Activated naive CD8-positive, alpha-beta T cell treated with anti-CD3 and anti-CD28 coated beads for 36 hours (primary cell): ENCODE results near the gene TBKBP1. TPM values are rescaled to one million over a fixed set of nuclear protein-coding genes. Genes with fewer than 3 reads are reported as not detected.

Experiments used
- DNase-seq: peaks from one replicate; pipeline ENCODE4 v3.0.0; 2021
- H3K27ac Mint-ChIP-seq: one replicate; pipeline ENCODE4 v1.8.0; 2022; ENCODE audit warnings: mild to moderate bottlenecking, moderate library complexity, mixed read lengths
- H3K27me3 Mint-ChIP-seq: one replicate; pipeline ENCODE4 v1.8.0; 2022; ENCODE audit warnings: mild to moderate bottlenecking, mixed read lengths
- H3K36me3 Mint-ChIP-seq: one replicate; pipeline ENCODE4 v1.8.0; 2021; ENCODE audit warnings: mild to moderate bottlenecking, mixed read lengths
- H3K4me1 Mint-ChIP-seq: one replicate; pipeline ENCODE4 v1.8.0; 2021; ENCODE audit warnings: mixed read lengths
- H3K4me3 Mint-ChIP-seq: one replicate; pipeline ENCODE4 v1.8.0; 2022; ENCODE audit warnings: mild to moderate bottlenecking, moderate library complexity, mixed read lengths
- H3K9me3 Mint-ChIP-seq: one replicate; pipeline ENCODE4 v1.8.0; 2022; ENCODE audit warnings: mixed read lengths
- total RNA-seq, 2 experiments: library from RNA; stranded (reverse); gene quantifications; one replicate each; pipeline ENCODE4 v1.2.3, GENCODE V29; 2021

The TBKBP1 gene, protein sequence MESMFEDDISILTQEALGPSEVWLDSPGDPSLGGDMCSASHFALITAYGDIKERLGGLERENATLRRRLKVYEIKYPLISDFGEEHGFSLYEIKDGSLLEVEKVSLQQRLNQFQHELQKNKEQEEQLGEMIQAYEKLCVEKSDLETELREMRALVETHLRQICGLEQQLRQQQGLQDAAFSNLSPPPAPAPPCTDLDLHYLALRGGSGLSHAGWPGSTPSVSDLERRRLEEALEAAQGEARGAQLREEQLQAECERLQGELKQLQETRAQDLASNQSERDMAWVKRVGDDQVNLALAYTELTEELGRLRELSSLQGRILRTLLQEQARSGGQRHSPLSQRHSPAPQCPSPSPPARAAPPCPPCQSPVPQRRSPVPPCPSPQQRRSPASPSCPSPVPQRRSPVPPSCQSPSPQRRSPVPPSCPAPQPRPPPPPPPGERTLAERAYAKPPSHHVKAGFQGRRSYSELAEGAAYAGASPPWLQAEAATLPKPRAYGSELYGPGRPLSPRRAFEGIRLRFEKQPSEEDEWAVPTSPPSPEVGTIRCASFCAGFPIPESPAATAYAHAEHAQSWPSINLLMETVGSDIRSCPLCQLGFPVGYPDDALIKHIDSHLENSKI
- total RNA-seq, result 10 to 100 TPM; 11.7 to 11.9 TPM

DNA sequence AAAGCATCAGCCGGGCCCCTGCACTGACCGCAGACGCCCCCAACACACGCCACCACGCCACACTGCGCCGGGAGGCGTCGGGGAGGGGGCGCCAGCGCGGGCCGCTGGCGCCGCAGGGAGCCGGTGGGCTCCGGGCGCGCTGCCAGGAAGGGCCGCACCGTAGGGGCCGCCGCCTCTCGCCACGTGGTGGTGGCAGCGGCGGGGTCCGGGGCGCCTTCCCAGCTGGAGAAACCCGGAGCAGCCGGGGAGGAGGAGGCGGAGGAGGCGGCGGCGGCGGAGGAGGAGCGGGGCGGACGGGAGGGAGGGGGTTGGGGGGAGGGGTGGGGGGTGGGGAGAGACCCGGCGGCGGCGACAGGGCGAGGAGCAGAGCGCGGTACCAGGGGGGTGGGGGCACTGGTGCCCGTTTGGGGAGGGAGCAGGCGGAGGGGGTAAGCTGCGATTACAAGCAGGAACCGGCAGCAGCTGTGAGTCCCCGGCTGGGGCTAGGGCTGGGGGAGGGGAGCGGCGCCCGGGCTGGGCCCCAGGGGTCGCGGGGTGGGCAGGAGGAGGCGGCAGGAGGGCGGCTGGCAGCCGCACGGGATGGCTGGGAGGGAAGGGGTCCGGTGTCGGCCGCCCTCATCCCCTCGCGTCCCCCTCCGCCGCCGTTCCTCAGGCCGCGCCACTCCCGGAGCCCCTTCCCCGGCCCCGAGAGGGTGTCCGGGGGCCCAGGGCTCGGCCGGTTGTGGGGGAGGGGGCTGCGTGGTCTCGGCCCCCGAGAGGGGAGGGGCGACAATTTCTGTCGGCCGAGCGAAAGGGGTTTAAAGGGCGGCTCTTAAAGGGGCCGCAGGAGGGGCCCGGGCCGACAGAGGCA lies at the start of gene TBKBP1:
Gene TBKBP1, plus strand, starts transcription at position 431 of the 850 bp plus-strand sequence. CDS start 1,952 bp downstream, outside the sequence.
- peaks cover 59% of the 10 kb centered on the region for H3K4me1 Mint-ChIP-seq
- peak within 1 kb of the TSS; percentile 84 for H3K4me3 Mint-ChIP-seq
- no peaks in the 10 kb centered on the region for H3K27me3 Mint-ChIP-seq
- peak within 1 kb of the TSS; percentile 87 for H3K27ac Mint-ChIP-seq
- peaks cover 4% of the 10 kb centered on the region for H3K36me3 Mint-ChIP-seq
- no peaks in the 10 kb centered on the region for H3K9me3 Mint-ChIP-seq
- peak; percentile 59 for DNase-seq

DNA sequence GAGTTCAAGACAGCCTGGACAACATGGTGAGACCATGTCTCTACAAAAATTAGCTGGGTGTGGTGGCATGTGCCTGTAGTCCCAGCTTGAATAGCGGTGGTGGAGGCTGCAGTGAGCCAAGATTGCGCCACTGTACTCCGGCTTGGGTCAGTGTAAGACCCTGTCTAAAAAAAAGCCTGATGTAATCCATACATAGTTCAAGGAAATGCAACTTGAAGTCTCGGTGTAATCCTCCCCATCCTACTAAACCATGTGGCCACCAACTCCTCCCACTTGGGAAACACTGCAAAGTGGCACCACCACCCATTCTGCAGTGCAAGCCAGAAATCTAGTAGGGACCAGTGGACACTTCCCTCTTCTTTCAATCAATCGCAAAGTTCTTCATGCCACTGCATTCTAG lies 49.6 kb upstream of the TBKBP1 start:
- no peaks in the 10 kb centered on the region for H3K27me3 Mint-ChIP-seq
- H3K36me3 Mint-ChIP-seq, result peaks cover 6% of the 10 kb centered on the region
- peaks cover 15% of the 10 kb centered on the region for H3K4me1 Mint-ChIP-seq
- H3K4me3 Mint-ChIP-seq, result no peak overlapping the region
- DNase-seq, result no peak
- no peak overlapping the region for H3K27ac Mint-ChIP-seq
- H3K9me3 Mint-ChIP-seq, result no peaks in the 10 kb centered on the region

DNA sequence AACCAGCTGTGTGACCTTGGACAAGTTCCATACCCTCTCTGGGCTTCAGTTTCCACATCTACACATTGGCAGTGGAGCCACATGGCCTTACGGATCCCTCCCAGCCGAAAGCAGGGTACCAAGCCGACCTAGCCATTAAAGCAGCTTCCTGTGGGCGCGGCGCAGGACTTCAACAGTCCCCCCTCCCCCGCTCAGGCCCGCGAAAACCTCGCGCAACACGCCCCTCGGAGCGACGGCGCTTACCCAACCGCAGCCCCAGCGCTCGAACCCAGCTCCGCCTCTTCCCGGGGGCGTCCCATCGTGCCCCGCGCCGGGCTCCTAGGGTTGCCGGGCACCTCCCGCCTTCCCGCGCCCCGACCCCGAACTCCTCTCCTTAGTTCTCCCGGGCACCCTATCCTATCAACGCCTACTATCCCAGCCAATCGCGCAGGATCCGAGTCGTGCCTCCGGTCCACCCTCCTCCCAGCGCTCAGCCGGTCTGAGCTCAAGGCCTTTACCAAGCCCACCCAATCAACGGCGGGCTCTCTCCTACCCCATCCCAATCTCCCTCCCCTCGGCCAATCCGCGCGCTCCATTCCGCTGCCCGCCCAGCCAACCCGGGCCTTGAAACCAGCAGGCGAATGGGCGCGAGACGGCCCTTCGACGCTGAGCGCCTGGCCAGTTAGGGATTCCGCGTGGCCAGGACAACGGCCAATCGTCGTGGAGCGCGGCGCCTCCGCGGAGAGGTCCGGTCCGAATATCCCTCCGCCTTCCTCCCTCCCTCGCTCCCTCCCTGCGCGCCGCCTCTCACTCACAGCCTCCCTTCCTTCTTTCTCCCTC lies 44.6 kb upstream of the TBKBP1 start, which contains the start of gene KPNB1:
Gene KPNB1, plus strand, starts transcription at position 767 of the 819 bp plus-strand sequence. CDS start 326 bp downstream, outside the sequence.
- H3K4me1 Mint-ChIP-seq, result peaks cover 41% of the 10 kb centered on the region
- DNase-seq, result peak; percentile 100
- no peaks in the 10 kb centered on the region for H3K9me3 Mint-ChIP-seq
- peak within 1 kb of the TSS; percentile 93 for H3K4me3 Mint-ChIP-seq
- H3K36me3 Mint-ChIP-seq, result peaks cover 41% of the 10 kb centered on the region
- H3K27ac Mint-ChIP-seq, result peak within 1 kb of the TSS; percentile 96
- H3K27me3 Mint-ChIP-seq, result no peaks in the 10 kb centered on the region

GRCh38 chr17:47649972-47650524 lies 43.9 kb upstream of the TBKBP1 start:
- peaks cover 48% of the 10 kb centered on the region for H3K36me3 Mint-ChIP-seq

DNA sequence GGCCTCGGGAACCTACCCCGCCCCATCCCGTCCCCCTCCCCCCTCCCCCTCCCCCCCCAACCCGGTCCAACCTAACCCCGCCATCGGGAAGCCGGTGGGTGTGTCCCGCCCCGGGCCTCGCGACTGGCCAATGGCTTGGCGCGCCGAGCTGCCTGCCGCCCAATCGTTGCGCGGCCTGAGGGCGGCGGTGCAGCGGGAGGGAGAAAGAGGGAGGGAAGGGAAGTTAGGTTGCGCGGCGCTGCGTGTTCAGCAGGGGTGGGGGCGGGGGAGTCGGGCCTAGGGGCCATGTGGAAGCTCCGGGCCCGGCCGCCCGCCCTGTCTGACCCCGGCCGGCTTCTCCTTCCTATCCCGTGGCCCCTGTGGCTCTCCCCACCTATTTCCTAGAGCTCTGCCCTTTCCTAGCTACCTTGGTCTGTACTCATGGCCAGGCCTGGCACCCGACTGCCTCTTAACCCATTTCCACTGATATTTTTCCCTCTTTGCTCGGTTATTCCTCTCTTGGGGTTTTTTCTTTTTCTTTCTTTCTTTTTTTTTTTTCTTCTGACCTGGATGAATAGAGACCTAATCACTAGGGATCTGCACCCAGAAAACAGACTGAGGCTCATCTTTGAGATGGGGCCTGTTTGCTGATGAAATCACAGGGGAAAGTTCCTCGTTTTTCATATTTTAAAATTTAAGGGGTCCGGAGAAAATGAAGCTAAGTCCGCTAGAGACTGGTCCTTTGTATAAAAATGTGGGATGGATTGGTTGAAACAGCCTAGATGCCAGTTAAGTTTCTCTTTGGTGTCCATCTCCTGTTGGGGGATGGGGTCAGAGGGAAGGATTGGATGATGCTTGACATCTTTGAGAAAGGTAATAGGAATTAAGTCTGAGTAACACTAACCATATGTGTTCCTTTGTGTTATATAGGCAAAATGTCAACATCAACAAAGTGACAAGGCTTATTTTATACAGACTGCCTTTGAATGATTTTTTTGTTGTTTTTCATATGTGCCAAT lies 43.1 kb upstream of the TBKBP1 start:
- H3K27ac Mint-ChIP-seq, result peak overlapping the region; percentile 96

More at GRCh38 chr17:47649972-47650524, 43.9 kb upstream of the TBKBP1 start:
- no peak for DNase-seq
- Mint-ChIP-seq H3K27me3 (no peaks in the 10 kb centered on the region), H3K4me3 (peak overlapping the region; percentile 93), H3K4me1 (peaks cover 47% of the 10 kb centered on the region), H3K9me3 (no peaks in the 10 kb centered on the region), H3K27ac (peak overlapping the region; percentile 96)

GRCh38 chr17:47651704-47652103 lies 42.3 kb upstream of the TBKBP1 start:
- no peak for DNase-seq
- H3K4me1 Mint-ChIP-seq, result peaks cover 61% of the 10 kb centered on the region
- H3K27ac Mint-ChIP-seq, result peak overlapping the region; percentile 96
- peaks cover 63% of the 10 kb centered on the region for H3K36me3 Mint-ChIP-seq
- H3K4me3 Mint-ChIP-seq, result peak overlapping the region; percentile 93
- no peaks in the 10 kb centered on the region for H3K9me3 Mint-ChIP-seq
- H3K27me3 Mint-ChIP-seq, result no peaks in the 10 kb centered on the region

More for the DNA sequence above, 43.1 kb upstream of the TBKBP1 start:
- peaks cover 55% of the 10 kb centered on the region for H3K36me3 Mint-ChIP-seq
- H3K4me3 Mint-ChIP-seq, result peak overlapping the region; percentile 93
- no peaks in the 10 kb centered on the region for H3K9me3 Mint-ChIP-seq
- DNase-seq, result peak; percentile 97
- H3K27me3 Mint-ChIP-seq, result no peaks in the 10 kb centered on the region
- peaks cover 55% of the 10 kb centered on the region for H3K4me1 Mint-ChIP-seq

DNA sequence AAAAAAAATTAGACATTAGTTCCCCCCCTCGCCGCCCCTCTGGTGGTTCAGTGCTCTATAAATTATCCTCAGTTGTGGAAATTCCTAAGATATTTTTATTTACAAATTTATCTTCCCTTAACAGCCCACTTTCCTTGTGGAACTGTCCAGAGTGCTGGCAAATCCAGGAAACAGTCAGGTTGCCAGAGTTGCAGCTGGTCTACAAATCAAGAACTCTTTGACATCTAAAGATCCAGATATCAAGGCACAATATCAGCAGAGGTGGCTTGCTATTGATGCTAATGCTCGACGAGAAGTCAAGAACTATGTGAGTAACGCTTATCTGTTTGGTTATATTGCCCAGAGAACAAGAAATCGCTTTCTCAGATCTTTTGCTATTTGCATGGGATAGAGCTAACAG lies 41.4 kb upstream of the TBKBP1 start:
- peak overlapping the region; percentile 93 for H3K4me3 Mint-ChIP-seq
- no peak for DNase-seq
- H3K36me3 Mint-ChIP-seq, result peaks cover 69% of the 10 kb centered on the region
- H3K27ac Mint-ChIP-seq, result peak overlapping the region; percentile 96
- no peaks in the 10 kb centered on the region for H3K9me3 Mint-ChIP-seq
- peaks cover 64% of the 10 kb centered on the region for H3K4me1 Mint-ChIP-seq
- H3K27me3 Mint-ChIP-seq, result no peaks in the 10 kb centered on the region

- Mint-ChIP-seq H3K27ac (peak overlapping the region; percentile 81), H3K9me3 (no peaks in the 10 kb centered on the region), H3K4me3 (peak overlapping the region; percentile 93), H3K27me3 (no peaks in the 10 kb centered on the region), H3K4me1 (peaks cover 63% of the 10 kb centered on the region), H3K36me3 (peaks cover 71% of the 10 kb centered on the region)
- DNase-seq, result no peak
These were observed 40.5 kb upstream of the TBKBP1 start for GRCh38 chr17:47653442-47653841.

- H3K9me3 Mint-ChIP-seq, result no peaks in the 10 kb centered on the region
- H3K4me3 Mint-ChIP-seq, result peak overlapping the region; percentile 59
- H3K36me3 Mint-ChIP-seq, result peaks cover 75% of the 10 kb centered on the region
- DNase-seq, result no peak
- peak overlapping the region; percentile 42 for H3K27ac Mint-ChIP-seq
- H3K4me1 Mint-ChIP-seq, result peaks cover 67% of the 10 kb centered on the region
- no peaks in the 10 kb centered on the region for H3K27me3 Mint-ChIP-seq
These were observed 39.0 kb upstream of the TBKBP1 start for GRCh38 chr17:47654991-47655390.

DNA sequence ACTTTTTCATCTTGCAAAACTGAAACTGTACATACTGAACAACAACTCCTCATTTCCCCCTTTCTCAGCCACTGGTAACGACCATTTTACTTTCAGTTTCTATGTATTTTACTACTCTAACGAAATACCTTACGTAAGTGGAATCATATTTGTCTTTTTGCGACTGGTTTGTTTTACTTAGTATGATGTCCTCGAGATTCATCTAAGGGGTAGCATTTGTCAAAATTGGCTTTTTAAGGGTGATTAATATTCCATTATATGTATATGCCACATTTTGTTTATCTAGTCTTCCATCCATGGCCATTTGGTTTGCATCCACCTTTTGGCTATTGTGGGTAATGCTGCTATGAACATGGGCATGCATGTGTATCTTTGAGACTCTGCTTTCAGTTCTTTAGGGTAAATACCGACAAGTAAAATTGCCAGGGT lies 33.9 kb upstream of the TBKBP1 start:
- DNase-seq, result no peak
- Mint-ChIP-seq H3K9me3 (no peaks in the 10 kb centered on the region), H3K36me3 (peaks cover 62% of the 10 kb centered on the region), H3K27me3 (no peaks in the 10 kb centered on the region), H3K27ac (peak overlapping the region; percentile 84), H3K4me3 (peak overlapping the region; percentile 58), H3K4me1 (peaks cover 56% of the 10 kb centered on the region)

DNA sequence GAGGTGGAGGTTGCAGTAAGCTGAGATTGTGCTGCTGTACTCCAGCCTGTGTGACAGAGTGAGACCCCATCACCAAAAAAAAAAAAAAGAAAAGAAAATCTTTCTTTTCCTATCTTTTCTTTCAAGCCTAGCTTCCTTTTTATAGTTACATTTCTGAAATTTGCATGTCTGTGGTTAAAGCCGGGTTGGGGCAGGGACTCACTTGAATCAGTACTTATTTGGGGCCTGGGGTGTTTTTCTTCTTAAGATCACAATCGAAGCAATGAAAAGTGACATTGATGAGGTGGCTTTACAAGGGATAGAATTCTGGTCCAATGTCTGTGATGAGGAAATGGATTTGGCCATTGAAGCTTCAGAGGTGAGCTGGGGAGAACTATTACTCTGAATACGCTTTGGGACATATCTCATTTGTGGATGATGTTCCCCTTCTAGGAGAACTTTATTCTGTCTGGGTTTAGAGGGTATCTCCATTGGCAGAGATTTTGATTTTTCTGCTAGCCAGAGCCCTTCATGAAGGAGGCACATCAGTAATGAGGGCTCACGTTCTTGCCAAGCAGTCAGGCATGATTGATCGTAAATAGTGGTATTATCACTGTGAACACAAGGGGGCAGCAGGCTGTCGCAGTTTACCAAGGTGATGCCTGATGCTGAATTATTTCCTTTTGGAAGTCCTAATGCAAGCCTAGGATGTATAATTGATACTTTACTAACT lies 29.9 kb upstream of the TBKBP1 start:
- peaks cover 36% of the 10 kb centered on the region for H3K4me1 Mint-ChIP-seq
- no peaks in the 10 kb centered on the region for H3K9me3 Mint-ChIP-seq
- H3K27ac Mint-ChIP-seq, result peak overlapping the region; percentile 32
- peaks cover 54% of the 10 kb centered on the region for H3K36me3 Mint-ChIP-seq
- DNase-seq, result peak; percentile 48
- H3K27me3 Mint-ChIP-seq, result no peaks in the 10 kb centered on the region
- no peak overlapping the region for H3K4me3 Mint-ChIP-seq

DNA sequence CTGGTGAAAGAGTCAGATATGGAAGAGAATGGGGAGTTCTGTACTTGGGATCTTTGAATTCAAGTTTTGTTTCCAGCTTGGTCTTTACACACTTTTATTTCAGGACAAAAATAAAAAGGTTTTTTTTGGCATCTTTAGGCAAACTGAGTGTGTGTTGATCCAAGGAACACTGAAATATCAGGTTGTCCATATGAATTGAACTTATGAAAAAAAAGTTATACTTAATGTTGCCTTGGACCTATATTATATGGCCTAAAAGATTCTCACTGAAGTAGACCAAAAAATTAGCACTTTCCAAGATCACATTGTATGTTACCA lies 29.4 kb upstream of the TBKBP1 start:
- H3K27me3 Mint-ChIP-seq, result no peaks in the 10 kb centered on the region

More for the DNA sequence above, 29.4 kb upstream of the TBKBP1 start:
- H3K4me1 Mint-ChIP-seq, result peaks cover 35% of the 10 kb centered on the region
- peak overlapping the region; percentile 32 for H3K27ac Mint-ChIP-seq
- H3K36me3 Mint-ChIP-seq, result peaks cover 58% of the 10 kb centered on the region
- DNase-seq, result no peak
- H3K4me3 Mint-ChIP-seq, result no peak overlapping the region
- no peaks in the 10 kb centered on the region for H3K9me3 Mint-ChIP-seq
